ENCODE results near the gene TMEM54.

DNA sequence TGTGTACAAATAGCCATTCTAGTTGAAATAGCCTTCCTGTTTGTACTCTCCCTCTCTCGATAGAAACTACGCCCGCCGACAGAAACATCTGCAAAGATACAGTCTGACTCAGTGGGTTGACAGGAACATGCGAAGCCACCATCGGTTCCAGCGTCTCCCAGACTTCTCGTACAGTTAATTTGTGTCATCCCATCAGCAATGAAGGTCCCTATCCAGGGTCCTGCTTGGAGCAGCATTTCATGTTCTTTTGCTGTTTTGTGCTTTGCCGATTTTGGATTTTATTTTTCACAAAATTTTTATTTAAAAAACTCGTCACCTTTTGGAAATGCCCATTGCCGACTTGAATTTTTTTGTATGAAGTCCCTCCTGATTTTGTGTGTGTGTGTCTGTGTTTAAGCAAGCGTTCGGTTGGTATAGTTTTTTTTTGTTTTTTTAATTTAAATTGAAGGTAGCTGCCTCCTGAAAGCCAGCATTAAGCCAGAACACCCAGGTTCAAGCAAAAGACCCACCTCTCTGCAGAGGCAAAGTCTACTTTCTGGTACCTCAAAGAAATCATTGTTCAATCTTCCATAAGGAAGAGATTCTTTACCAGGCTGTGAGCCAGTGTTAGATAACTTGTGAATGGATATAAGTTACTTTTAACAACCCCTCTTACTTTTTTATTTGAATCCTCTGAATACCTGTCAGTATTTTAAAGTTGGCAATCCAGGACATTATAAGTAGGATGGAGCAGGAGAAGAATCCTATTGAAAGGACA, 45.1 kb downstream of the TMEM54 start:
- TF ChIP-seq NFIX (CRISPR knock-in tag; IDR thresholded peaks at IDR 0.05; ENCODE audit: low read depth) (no peak), ZNF507 (tag; conservative IDR thresholded peaks at IDR 0.05) (no peak), ELF1 (tag; IDR thresholded peaks at IDR 0.05) (no peak), POLR2AphosphoS2 (IDR thresholded peaks at IDR 0.05; ENCODE audit: low read length) (no peak), RBM22 (IDR thresholded peaks at IDR 0.05; ENCODE audit: low read depth, low read length, poor library complexity, severe bottlenecking) (no peak), POLR2AphosphoS5 (IDR thresholded peaks at IDR 0.05; ENCODE audit: control insufficient read depth, insufficient read depth, low read depth, low read length) (no peak), EZH2 (IDR thresholded peaks at IDR 0.05; ENCODE audit: borderline replicate concordance, low read depth, low read length) (no peak), POLR2A (conservative IDR thresholded peaks at IDR 0.05) (no peak)
- TF ChIP-seq, protein P1, sequence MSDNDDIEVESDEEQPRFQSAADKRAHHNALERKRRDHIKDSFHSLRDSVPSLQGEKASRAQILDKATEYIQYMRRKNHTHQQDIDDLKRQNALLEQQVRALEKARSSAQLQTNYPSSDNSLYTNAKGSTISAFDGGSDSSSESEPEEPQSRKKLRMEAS (CRISPR knock-in tag; IDR thresholded peaks at IDR 0.05) = no peak
- TF ChIP-seq, protein P2, sequence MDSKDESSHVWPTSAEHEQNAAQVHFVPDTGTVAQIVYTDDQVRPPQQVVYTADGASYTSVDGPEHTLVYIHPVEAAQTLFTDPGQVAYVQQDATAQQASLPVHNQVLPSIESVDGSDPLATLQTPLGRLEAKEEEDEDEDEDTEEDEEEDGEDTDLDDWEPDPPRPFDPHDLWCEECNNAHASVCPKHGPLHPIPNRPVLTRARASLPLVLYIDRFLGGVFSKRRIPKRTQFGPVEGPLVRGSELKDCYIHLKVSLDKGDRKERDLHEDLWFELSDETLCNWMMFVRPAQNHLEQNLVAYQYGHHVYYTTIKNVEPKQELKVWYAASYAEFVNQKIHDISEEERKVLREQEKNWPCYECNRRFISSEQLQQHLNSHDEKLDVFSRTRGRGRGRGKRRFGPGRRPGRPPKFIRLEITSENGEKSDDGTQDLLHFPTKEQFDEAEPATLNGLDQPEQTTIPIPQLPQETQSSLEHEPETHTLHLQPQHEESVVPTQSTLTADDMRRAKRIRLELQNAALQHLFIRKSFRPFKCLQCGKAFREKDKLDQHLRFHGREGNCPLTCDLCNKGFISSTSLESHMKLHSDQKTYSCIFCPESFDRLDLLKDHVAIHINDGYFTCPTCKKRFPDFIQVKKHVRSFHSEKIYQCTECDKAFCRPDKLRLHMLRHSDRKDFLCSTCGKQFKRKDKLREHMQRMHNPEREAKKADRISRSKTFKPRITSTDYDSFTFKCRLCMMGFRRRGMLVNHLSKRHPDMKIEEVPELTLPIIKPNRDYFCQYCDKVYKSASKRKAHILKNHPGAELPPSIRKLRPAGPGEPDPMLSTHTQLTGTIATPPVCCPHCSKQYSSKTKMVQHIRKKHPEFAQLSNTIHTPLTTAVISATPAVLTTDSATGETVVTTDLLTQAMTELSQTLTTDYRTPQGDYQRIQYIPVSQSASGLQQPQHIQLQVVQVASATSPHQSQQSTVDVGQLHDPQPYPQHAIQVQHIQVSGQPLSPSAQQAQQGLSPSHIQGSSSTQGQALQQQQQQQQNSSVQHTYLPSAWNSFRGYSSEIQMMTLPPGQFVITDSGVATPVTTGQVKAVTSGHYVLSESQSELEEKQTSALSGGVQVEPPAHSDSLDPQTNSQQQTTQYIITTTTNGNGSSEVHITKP (IDR thresholded peaks at IDR 0.05; ENCODE audit: partially characterized antibody) = no peak
- TF ChIP-seq, protein P3, sequence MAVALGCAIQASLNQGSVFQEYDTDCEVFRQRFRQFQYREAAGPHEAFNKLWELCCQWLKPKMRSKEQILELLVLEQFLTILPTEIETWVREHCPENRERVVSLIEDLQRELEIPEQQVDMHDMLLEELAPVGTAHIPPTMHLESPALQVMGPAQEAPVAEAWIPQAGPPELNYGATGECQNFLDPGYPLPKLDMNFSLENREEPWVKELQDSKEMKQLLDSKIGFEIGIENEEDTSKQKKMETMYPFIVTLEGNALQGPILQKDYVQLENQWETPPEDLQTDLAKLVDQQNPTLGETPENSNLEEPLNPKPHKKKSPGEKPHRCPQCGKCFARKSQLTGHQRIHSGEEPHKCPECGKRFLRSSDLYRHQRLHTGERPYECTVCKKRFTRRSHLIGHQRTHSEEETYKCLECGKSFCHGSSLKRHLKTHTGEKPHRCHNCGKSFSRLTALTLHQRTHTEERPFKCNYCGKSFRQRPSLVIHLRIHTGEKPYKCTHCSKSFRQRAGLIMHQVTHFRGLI (CRISPR knock-in tag; IDR thresholded peaks at IDR 0.05) = no peak
- TF ChIP-seq, protein P4, sequence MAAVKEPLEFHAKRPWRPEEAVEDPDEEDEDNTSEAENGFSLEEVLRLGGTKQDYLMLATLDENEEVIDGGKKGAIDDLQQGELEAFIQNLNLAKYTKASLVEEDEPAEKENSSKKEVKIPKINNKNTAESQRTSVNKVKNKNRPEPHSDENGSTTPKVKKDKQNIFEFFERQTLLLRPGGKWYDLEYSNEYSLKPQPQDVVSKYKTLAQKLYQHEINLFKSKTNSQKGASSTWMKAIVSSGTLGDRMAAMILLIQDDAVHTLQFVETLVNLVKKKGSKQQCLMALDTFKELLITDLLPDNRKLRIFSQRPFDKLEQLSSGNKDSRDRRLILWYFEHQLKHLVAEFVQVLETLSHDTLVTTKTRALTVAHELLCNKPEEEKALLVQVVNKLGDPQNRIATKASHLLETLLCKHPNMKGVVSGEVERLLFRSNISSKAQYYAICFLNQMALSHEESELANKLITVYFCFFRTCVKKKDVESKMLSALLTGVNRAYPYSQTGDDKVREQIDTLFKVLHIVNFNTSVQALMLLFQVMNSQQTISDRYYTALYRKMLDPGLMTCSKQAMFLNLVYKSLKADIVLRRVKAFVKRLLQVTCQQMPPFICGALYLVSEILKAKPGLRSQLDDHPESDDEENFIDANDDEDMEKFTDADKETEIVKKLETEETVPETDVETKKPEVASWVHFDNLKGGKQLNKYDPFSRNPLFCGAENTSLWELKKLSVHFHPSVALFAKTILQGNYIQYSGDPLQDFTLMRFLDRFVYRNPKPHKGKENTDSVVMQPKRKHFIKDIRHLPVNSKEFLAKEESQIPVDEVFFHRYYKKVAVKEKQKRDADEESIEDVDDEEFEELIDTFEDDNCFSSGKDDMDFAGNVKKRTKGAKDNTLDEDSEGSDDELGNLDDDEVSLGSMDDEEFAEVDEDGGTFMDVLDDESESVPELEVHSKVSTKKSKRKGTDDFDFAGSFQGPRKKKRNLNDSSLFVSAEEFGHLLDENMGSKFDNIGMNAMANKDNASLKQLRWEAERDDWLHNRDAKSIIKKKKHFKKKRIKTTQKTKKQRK (IDR thresholded peaks at IDR 0.05; ENCODE audit: borderline replicate concordance, low read depth, low read length) = no peak
- TF ChIP-seq, protein P5, sequence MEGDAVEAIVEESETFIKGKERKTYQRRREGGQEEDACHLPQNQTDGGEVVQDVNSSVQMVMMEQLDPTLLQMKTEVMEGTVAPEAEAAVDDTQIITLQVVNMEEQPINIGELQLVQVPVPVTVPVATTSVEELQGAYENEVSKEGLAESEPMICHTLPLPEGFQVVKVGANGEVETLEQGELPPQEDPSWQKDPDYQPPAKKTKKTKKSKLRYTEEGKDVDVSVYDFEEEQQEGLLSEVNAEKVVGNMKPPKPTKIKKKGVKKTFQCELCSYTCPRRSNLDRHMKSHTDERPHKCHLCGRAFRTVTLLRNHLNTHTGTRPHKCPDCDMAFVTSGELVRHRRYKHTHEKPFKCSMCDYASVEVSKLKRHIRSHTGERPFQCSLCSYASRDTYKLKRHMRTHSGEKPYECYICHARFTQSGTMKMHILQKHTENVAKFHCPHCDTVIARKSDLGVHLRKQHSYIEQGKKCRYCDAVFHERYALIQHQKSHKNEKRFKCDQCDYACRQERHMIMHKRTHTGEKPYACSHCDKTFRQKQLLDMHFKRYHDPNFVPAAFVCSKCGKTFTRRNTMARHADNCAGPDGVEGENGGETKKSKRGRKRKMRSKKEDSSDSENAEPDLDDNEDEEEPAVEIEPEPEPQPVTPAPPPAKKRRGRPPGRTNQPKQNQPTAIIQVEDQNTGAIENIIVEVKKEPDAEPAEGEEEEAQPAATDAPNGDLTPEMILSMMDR (IDR thresholded peaks at IDR 0.05 in 2 of 3, conservative IDR thresholded peaks at IDR 0.05 in 1 of 3; ENCODE audit: insufficient read depth in 2 of 3, low read depth in 1 of 3, low read length in 3 of 3) = no peak

All from K562 (cell line).